Skeletal muscle tissue (tissue), 4 donors: Measurements from ENCODE around the gene CSNK2A1. TPM values are rescaled to one million over a fixed set of nuclear protein-coding genes. Genes with fewer than 3 reads are reported as not detected.
A peak's percentile ranks its signal among the peaks of the same experiment; 100 is the strongest.
"Not testable (repeated sequence)": the region's sequence is repeated elsewhere in the genome, so short reads cannot be mapped to it uniquely, and the experiment has no call there.

Experiments
- H3K27ac ChIP-seq: one replicate; pipeline ENCODE4 v1.7.0; 2013; ENCODE audit warnings: mild to moderate bottlenecking, low read depth, low read length, inconsistent platforms
- H3K27me3 ChIP-seq, 3 donors: one replicate each; pipeline ENCODE4 v1.7.0; 2013; ENCODE audit warnings: low read length in 3 of 3; ENCODE audit not compliant: control insufficient read depth in 3 of 3, insufficient read depth in 3 of 3
- H3K36me3 ChIP-seq, 3 donors: one replicate each; pipeline ENCODE4 v1.7.0; 2013; ENCODE audit warnings: low read length in 3 of 3; ENCODE audit not compliant: control insufficient read depth in 3 of 3, insufficient read depth in 3 of 3
- H3K4me1 ChIP-seq, 3 donors: one replicate each; pipeline ENCODE4 v1.7.0; 2013; ENCODE audit warnings: low read length in 3 of 3, mild to moderate bottlenecking in 3 of 3; ENCODE audit not compliant: control insufficient read depth in 3 of 3, insufficient read depth in 3 of 3
- H3K4me3 ChIP-seq, 3 donors: one replicate each; pipeline ENCODE4 v1.7.0; 2013; ENCODE audit warnings: low read length in 3 of 3
- H3K9ac ChIP-seq, 3 donors: one replicate each; pipeline ENCODE4 v1.7.0; 2013; ENCODE audit warnings: low read length in 3 of 3, mild to moderate bottlenecking in 3 of 3, moderate library complexity in 2 of 3, low read depth in 1 of 3
- H3K9me3 ChIP-seq, 3 donors: one replicate each; pipeline ENCODE4 v1.7.0; 2013; ENCODE audit warnings: low read length in 3 of 3; ENCODE audit not compliant: control insufficient read depth in 3 of 3
- total RNA-seq: library from RNA; depleted of rRNA; stranded (reverse); fragments of >200 nt; gene quantifications from one replicate; pipeline ENCODE4 v1.2.3, GENCODE V29; 2014
- donor health status: Osteomylitis.

Gene CSNK2A1
- total RNA-seq, 1 donor from 2014 or later = 112 TPM

DNA sequence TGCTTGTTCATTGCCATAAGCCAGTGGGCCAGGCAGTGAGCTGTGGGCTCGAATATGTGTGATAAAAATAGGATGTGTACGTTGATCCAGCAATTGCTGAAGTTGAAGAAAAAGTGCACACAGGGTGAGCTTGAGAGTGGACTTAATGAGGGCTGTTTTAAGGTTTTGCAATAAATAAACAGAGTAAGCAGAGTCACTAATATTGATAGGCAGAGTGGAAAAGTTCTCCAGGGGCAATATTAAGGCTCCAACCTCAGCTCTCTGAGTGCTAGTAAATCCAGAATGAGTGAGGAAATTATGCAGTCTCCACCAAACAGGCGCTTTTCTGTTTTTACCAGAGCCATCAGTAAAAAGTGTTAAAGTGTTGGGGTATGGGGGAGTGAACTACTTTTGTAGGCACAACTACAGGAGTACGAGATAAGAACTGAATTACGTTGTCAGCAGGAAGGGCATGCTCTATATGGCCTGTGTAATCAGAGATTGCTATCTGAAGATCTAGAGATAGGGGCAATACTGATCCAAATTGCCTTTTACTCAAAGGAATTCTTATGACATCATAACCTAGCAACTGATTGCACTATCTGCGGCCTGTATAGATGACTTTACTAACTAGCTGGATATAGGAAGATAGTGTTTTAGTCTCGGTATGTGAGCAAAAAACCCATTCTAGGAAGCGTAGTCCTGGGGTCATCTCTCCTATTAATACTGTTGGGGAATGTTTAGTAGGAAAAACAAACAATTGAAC, 73.7 kb downstream of the CSNK2A1 start:
- no peaks in the 10 kb centered on the region for H3K4me1 ChIP-seq
- no peaks in the 10 kb centered on the region for H3K9me3 ChIP-seq
- H3K27ac ChIP-seq = no peak overlapping the region
- peaks cover 0 to 6% (median 0%) of the 10 kb centered on the region in 3 donors for H3K27me3 ChIP-seq
- no peaks in the 10 kb centered on the region for H3K36me3 ChIP-seq
- no peak overlapping the region for H3K4me3 ChIP-seq
- no peak overlapping the region for H3K9ac ChIP-seq

DNA sequence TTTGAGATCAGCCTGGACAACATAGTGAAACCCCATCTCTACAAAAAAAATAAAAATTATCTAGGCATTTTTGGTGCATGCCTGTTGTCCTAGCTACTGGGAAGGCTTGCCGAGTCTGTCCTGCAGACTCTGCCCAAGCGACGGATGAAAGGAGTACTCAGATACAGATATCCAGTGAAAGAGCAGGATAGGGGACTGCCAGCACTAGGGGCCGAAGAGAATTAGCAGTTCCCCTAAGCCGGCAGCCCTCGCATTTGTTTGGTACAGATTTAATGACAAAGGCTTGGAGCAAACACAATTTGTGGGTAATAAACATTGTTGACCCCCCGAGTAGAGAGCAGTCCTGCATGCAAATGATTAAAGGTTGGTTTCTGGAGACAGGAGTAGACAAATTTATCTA, 75.8 kb downstream of the CSNK2A1 start:
- Histone ChIP-seq H3K27ac (no peak overlapping the region), H3K36me3 (no peaks in the 10 kb centered on the region), H3K27me3 (peaks cover 0 to 6% (median 0%) of the 10 kb centered on the region in 3 donors), H3K9me3 (no peaks in the 10 kb centered on the region), H3K4me3 (no peak overlapping the region), H3K4me1 (peaks cover 3 to 4% (median 4%) of the 10 kb centered on the region in 3 donors), H3K9ac (no peak overlapping the region)

DNA sequence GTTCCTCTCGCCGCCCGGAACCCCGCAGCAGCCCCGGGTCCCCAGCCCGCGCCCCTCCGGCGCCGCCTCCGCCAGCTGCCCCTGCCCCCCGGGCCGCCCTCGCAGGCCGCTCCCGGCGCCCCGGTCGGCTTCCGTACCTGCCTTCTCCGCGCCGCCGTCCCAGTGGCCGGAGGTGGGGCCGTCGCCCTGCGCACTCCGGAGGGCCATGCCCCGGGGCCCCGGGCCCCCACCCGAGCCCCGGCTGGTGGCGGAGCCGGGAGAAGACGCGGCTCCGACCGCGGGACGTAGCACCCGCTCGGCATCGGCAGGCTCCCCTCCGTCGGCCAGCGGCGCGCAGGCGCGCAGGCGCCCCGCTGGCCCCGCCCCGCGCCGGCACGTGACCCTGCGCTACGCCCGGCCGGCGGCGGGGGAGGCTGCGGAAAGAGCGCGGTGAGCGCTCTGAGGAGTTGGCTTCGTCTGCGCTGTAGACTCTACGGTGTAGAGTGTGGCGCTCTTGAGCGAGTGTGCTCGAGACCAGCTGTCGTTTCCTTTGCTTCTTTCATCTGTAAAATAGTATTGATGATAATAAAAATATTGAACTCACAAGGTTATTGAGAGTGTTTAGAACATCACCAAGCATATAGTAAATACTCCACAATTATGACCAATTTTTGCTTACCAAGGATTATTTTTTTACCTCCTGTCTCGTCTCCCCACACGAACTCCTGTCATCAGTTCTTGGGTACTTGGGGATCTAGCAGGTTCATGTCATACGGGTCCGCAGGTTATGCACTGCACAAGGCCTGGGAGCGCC, 81.2 kb downstream of the CSNK2A1 start, which contains the start of gene TBC1D20:
Gene TBC1D20 (minus strand): TSS at position 335 of the 793 bp plus-strand sequence. CDS start 128 bp downstream, at position 207.
- H3K27me3 ChIP-seq = no peaks in the 10 kb centered on the region
- H3K36me3 ChIP-seq = no peaks in the 10 kb centered on the region
- H3K9me3 ChIP-seq = no peaks in the 10 kb centered on the region
- peak within 1 kb of the TSS; percentile 85 for H3K27ac ChIP-seq
- peaks cover 25 to 38% (median 35%) of the 10 kb centered on the region in 3 donors for H3K4me1 ChIP-seq
- H3K4me3 ChIP-seq = peak within 1 kb of the TSS; percentile 85 to 91 (median 88)
- H3K9ac ChIP-seq = peak within 1 kb of the TSS; percentile 87 to 93 (median 91)

DNA sequence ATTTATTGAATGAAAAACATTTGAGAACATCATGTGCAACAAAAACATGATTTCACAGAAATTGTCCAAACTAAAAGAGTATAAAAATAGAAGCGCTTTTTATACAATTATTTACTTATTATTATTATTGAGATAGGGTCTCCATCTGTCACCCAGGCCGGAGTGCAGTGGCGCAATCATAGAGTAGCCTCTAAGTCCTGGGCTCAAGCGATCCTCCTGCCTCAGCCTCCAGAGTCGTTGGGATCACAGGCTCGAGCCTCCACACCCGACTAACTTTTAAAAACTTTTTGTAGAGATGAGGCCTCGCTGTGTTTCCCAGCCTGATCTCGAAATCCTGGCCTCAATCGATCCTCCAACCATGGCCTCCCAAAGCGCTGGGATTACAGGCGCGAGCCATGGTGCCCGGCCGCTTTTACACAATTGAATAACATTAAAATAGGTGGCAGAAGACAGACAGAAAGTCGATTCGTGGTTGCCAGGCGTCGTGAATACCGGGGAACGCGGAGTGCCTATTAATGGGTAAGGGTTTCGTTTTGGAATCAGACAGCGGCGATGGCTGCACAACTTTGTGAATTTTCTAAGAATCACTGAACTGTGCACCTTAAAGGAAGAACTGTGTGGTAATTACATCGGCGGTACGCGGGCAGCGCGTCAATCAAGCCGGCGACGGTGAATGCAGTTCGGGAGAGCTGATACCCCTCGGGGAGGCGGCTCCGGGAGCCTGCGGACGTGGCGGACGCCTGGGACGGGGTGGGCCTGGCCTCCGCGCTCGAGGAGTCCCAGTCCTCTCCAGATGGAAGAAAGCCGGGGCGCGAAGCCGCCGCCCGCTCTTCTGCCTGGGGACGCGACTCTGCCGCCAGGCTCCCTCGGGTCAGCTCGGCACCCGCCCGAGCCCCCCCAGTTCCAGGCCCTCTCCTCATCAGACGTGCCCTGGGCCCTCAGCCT, 82.1 kb downstream of the CSNK2A1 start:
- Histone ChIP-seq H3K4me3 (peak overlapping the region; percentile 85 to 91 (median 88)), H3K27ac (peak overlapping the region; percentile 85), H3K4me1 (peaks cover 25 to 38% (median 35%) of the 10 kb centered on the region in 3 donors), H3K27me3 (no peaks in the 10 kb centered on the region), H3K9ac (peak overlapping the region; percentile 87 to 93 (median 91)), H3K36me3 (no peaks in the 10 kb centered on the region), H3K9me3 (no peaks in the 10 kb centered on the region)

DNA sequence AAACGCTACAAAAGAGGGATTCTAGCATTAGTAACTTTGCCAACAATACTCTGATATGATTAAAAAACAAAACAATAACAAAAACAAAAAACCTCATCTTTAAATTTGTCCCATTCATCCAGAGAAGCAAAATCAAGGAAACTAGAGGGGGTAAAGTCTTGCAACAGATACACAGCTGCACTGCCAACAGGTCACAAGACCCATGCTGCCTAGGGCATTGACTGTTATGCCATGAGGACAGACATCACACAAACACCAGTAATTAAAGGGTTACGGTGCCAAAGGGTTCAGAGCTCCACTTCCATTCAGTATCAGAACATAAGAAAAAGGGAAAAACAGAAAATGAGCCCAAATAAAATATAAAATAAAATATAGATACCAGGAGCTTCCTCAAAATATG, 82.9 kb downstream of the CSNK2A1 start:
- Histone ChIP-seq H3K36me3 (no peaks in the 10 kb centered on the region), H3K4me1 (peaks cover 25 to 38% (median 35%) of the 10 kb centered on the region in 3 donors), H3K27me3 (no peaks in the 10 kb centered on the region), H3K9me3 (no peaks in the 10 kb centered on the region), H3K27ac (no peak overlapping the region), H3K4me3 (peak overlapping the region in 2 of 3 donors; percentile 12 to 91), H3K9ac (peak overlapping the region in 1 of 3 donors; percentile 19)

DNA sequence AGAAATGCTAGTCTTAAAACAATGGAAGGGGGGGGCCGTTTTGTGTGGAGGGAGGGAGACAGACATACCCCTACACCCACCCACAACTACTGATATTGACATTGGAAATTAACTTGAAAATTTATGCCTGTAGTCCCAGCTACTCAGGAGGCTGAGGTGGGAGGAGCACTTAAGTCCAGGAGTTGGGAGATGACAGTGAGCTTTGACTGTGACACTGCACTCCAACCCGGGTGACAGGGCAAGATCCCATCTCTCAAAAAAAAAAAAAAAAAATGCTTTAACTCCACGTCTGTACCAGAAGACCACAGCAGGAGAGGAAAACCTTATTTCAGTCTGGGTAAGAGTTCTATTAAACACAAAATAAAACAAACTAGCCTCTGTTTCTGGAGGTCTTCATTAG, 83.4 kb downstream of the CSNK2A1 start:
- no peak overlapping the region for H3K27ac ChIP-seq
- peaks cover 25 to 38% (median 35%) of the 10 kb centered on the region in 3 donors for H3K4me1 ChIP-seq
- H3K9ac ChIP-seq = peak overlapping the region in 2 of 3 donors; percentile 34 to 44

DNA sequence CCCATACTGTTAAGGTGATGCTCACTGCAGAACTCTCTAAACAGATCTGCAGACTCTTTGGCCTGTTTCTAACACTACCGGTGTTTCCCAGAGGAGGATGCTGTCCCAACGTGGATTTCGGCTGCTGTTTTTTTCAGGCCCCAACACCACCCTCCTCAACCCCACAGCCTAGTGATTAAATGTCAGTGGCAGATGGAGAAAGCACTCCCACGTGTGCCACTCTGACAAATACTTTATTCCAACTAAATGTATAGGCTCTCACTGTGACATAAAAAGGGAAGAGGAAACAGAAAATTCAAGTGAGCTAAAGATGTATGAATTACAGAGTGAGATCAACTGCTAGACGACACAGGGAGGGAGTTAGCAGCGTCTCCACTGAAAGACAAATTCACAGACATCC, 84.8 kb downstream of the CSNK2A1 start:
- Histone ChIP-seq H3K36me3 (no peaks in the 10 kb centered on the region), H3K9ac (peak overlapping the region in 1 of 3 donors; percentile 14), H3K27me3 (no peaks in the 10 kb centered on the region), H3K9me3 (no peaks in the 10 kb centered on the region), H3K27ac (no peak overlapping the region), H3K4me3 (no peak overlapping the region), H3K4me1 (peaks cover 25 to 38% (median 35%) of the 10 kb centered on the region in 3 donors)

More for the DNA sequence above, 83.4 kb downstream of the CSNK2A1 start:
- Histone ChIP-seq H3K27me3 (no peaks in the 10 kb centered on the region), H3K9me3 (no peaks in the 10 kb centered on the region), H3K4me3 (peak overlapping the region in 2 of 3 donors; percentile 12 to 24), H3K36me3 (no peaks in the 10 kb centered on the region)

DNA sequence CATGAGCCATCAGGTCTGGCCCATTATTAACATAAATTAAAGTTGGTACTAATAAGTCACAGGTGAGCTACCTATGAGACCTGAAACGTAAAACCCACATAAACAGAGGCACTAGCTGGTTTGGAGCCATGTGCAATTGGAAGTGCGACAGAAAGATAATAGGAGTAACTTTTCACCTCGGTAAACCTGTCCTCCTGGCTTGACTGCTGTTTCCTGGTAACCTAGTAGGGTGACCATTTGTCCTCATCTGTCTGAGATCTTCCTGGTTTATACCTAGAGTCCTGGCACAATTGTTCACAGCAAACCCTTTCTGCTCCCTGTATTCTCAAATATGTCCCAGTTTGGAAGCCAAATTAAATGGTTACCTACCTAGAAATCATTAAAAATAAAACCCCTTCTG, 88.6 kb downstream of the CSNK2A1 start:
- Histone ChIP-seq H3K4me1 (peaks cover 9 to 14% (median 13%) of the 10 kb centered on the region in 3 donors), H3K4me3 (no peak overlapping the region), H3K9ac (no peak overlapping the region), H3K27me3 (no peaks in the 10 kb centered on the region), H3K27ac (no peak overlapping the region), H3K9me3 (no peaks in the 10 kb centered on the region), H3K36me3 (no peaks in the 10 kb centered on the region)

DNA sequence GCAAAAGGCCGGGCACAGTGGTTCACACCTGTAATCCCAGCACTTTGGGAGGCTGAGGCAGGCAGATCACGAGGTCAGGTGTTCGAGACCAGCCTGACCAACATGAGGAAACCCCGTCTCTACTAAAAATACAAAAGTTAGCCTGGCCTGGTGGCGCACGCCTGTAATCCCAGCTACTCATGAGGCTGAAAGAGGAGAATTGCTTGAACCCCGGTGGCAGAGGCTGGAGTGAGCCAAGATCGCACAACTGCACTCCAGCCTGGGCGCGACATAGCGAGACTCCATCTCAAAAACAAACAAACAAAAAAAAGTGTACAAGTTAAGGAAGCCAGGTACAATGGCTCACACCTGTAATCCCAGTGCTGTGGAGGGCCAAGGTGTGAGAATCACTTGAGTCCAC, 91.6 kb downstream of the CSNK2A1 start:
- H3K27ac ChIP-seq, H3K4me1 ChIP-seq, H3K27me3 ChIP-seq: not testable (repeated sequence)

More for the DNA sequence above, 91.6 kb downstream of the CSNK2A1 start:
- H3K9me3 ChIP-seq, H3K4me3 ChIP-seq, H3K9ac ChIP-seq, H3K36me3 ChIP-seq: not testable (repeated sequence)
